GM19238 (cell line): ENCODE results near the gene TLE5.
"Not testable (repeated sequence)": the region's sequence is repeated elsewhere in the genome, so short reads cannot be mapped to it uniquely, and the experiment has no call there.

ENCODE experiments used
- DNase-seq: peaks from one replicate; pipeline ENCODE4 v3.0.0; 2011; ENCODE audit warnings: low spot score; ENCODE audit not compliant: insufficient read length

The TLE5 gene

DNA sequence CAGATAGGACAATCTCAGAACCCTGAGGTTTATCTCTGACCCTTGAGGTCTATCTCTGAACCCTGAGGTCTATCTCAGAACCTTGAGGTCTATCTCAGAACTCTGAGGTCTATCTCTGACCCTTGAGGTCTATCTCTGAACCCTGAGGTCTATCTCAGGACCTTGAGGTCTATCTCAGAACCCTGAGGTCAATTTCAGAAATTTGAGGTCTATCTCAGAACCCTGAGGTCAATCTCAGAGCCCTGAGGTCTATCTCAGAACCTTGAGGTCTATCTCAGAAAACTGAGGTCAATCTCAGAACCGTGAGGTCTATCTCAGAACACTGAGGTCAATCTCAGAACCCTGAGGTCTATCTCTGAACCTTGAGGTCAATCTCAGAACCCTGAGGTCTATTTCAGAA lies 35.5 kb downstream of the TLE5 start:
- no peak for DNase-seq

- DNase-seq, result no peak
These were observed 36.8 kb downstream of the TLE5 start for GRCh38 chr19:3025549-3025886.

DNA sequence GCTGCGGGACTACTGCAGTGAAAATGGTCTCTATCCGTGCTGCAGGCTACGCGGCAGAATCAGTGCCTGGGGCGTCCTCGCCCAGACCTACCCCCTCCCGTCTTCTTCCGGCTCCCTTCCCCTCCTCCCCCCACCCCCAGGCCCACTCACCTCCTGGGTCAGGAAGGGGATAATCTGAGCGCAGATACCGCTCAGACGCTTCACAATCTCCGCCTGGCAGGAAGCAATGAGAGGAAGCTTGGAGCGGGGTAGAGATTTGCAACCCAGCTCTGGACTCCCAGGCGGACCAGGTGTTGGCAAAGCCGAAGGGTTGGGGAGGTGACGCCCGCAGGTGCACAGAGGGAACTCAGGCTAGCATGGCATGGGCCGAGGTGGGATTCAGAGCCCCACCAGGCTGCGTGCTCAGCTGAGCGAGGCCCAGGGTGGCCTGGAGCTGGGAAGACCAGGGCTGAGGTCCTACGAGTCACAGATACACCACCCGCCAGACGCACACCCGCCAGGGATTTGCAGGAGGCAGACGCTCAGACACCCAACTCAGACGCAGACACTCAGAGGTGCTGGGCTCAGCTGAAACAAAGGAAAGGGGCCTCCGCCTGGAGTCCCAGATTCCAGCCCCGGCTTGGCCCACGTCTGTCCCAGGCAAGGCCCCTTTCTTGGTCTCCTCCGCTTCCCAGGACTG lies 37.3 kb downstream of the TLE5 start:
- no peak for DNase-seq

- no peak for DNase-seq
These were observed 37.8 kb downstream of the TLE5 start for GRCh38 chr19:3024509-3024869.

DNA sequence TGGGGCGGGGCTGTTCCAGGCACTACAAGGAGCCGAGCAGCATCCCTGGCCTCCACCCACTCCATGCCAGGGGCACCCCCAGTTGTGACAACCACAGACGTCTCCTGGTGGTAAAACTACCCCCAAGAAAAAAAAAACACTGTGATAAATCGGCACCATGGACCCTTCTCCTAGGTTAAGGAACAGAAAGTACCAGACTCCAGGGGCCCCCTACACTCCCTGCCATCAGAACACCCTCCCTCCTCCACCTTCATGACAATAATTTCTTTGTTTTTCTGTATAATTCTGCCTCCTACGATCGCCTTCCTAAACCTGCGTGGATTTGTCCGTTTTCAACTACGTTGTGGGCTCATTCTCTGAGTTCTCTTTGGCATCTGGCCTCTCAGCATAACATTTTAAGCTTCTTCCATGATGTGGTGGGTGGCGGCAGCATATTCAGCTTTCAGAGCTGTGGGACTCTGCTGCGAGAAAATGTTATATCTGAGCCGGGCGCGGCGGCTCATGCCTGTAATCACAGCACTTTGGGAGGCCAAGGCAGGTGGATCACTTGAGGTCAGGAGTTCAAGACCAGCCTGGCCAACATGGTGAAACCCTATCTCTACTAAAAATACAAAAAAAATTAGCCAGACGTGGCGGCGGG lies 41.9 kb downstream of the TLE5 start:
- DNase-seq, result no peak

GRCh38 chr19:3019211-3019854 lies 43.0 kb downstream of the TLE5 start:
- no peak for DNase-seq

- DNase-seq, result no peak
These were observed 44.4 kb downstream of the TLE5 start for GRCh38 chr19:3017923-3018322.

DNA sequence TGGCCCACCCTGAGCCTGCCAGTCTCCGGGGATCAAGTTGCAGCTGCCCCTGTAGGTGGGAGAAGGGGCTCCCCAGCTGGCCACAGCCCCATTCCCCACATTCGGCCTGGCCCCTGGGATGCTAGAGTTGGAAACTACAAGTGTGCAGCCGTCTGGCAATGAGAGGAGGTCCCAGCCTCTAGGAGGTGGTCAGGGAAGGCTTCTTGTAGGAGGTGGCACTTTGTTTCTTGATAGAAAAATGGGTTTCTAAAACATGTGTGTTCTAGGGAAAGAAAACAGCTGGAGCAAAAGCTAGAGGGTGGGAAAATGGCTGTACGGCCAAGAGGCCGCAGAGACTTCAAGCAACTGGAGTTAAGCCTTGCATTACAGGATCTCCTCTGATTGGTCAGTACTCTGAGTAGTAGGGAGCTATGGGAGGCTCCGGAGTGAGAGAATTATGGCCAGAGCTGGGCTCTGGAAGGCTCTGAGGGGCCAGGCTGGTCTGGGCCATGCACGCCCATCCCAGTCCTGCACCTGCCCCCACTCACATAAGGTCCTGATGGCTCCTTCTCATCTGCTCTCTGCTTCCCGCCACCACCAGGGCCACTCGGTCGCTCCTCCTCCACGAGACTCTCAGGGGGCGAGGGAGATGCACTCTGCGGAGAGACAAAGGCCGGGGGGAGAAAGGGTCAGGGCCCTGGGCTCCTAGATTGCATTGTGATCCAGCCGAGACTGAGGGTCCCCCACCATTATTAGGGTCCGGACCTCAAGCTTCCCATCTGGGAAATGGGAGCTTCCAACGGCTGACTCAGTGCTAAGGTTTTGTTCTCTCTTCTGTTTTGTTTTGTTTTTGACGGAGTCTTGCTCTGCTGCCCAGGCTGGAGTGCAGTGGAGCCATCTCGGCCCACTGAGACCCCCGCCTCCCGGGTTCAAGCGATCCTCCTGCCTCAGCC lies 46.9 kb downstream of the TLE5 start:
- no peak for DNase-seq

DNA sequence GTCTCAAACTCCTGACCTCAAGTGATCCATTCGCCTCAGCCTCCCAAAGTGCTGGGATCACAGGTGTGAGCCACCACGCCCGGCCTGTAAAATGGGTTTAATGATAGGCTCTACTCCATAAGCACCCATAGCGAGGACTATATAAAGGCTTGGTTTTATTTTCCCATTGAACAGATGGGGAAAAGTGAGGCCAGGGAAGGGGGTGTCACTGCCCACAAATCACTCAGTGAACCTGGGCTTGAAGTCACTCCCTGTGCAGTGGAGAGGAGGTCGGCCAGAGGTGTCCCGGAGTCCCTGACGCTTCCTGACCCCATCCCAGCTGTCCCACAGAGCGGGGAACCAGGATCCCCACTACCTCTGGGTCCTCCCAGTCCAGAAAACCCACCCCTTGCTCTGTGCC lies 48.2 kb downstream of the TLE5 start:
- DNase-seq, result no peak

- no peak for DNase-seq
These were observed 49.0 kb downstream of the TLE5 start for GRCh38 chr19:3013263-3013725.

DNA sequence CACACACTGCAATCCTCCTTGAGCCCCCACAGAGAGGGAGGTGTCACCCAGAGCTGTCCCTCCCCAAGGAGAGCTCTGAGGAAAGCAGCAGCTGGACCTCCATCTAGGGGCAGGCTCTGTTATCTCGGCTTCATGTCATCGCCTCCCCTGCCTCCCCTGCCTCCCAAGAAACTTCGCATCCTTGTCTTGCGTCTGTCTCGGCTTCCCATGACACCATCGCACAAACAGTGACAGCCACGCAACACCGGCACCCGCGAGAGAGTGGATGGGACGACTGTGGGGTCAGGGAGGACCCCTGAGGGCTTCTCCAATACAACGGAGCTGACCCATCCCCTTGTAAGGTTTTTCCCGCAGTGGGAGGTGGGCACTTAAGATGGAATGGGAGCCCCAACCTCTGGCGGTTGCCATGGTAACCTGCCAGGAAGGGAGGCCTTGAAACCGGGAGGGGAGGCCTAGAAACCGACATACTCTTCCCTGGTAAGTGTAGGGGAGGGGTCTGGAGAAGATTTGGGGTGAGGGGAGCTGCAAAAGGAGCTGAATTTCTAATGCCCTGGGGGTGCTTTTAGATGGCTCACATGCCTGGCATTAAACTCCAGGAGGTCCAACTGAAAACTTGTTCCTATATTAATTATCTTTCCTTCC lies 49.6 kb downstream of the TLE5 start:
- DNase-seq, result no peak

DNA sequence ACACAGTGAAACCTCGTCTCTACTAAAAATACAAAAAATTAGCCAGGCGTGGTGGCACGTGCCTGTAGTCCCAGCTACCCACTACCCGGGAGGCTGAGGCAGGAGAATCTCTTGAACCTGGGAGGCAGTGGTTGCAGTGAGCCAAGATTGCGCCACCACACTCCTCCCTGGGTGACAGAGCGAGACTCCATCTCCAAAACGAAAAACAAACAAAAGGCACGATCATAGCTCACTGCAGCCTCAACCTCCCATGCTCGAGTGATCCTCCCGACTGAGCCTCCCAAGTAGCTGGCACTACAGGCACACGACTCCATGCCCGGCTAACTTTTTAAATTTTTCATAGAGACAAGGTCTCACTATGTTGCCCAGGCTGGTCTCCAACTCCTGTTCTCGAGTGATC lies 50.2 kb downstream of the TLE5 start:
- not testable (repeated sequence) for DNase-seq

DNA sequence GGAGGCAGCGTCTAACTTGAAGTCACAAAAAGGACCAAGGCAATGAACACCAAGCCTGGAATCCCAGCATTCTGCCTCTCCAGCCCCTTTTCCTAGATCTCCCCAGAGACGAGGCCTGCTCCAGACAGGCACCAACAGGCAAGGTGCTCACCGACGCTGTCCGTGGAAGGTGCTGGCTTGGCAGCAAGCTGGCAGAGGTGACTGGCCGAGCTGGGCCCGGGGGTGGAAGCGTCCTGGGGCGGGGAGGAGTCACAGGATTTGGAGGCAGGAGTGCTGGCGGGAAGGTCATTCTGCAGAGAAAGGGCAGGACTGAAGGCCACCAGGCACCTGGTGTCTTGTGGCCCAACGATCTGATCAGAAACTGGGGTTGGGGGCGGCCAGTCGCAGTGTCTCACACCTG lies 51.4 kb downstream of the TLE5 start:
- no peak for DNase-seq

DNA sequence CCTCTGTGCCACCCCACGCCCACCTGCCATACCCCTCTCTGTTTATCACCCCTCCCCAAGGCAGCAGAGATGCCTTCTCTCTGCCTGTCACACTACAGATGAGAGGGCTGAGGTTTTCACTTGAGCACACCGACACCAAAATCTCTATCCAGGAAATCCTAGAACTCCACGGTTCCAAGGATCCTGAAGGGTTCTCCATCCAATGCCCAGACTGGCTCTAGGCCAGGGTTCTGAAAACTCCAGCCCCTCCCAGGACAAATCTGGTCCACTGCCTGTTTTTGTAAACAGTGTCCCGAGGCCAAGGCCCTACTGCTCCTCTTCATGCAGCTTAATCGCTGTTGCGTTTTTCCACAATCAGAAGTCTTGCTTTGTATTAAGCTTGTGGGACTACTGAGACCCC lies 53.3 kb downstream of the TLE5 start:
- DNase-seq, result no peak

DNA sequence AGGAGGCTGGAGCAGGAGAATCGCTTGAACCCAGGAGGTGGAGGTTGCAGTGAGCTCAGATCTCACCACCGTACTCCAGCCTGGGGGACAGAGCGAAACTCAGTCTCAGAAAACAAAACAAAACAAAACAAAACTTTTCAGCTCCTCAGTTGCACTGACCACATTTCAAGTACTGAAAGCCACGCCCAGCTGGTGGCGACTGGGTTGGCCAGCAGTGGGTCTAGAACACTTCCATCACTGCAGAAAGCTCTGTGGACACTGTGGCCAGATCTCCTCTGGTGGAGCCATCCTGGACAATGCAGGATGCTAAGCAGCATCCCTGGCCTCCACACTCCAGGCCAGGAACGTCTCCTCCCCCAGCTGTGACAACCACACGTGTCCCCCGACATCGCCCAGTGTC lies 54.3 kb downstream of the TLE5 start:
- DNase-seq, result no peak

GRCh38 chr19:3006075-3006767 lies 56.1 kb downstream of the TLE5 start:
- no peak for DNase-seq

GRCh38 chr19:3005345-3005744 lies 57.0 kb downstream of the TLE5 start:
- DNase-seq, result no peak

DNA sequence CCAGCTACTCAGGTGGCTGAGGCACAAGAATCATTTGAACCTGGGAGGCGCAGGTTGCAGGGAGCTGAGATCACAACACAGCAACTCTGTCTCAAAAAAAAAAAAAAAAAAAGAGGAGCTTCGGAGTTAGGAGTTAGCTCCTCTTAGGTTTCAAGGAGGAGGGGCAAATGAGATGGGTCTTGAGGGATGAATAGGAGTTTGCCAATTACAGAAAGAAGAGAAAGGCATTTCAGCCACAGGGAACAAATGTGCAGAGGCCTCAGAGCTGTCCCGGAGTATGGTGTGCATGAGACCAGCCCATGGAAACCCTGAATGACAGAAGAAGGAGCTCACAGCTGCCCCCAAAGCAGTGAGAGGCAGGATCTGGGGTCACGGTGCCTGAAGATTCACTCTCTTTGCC lies 57.8 kb downstream of the TLE5 start:
- no peak for DNase-seq

- DNase-seq, result no peak
These were observed 59.2 kb downstream of the TLE5 start for GRCh38 chr19:3003046-3003445.
